HEK293 (cell line): ENCODE data around the gene RIOK1.

Source experiments
- AEBP2 ChIP-seq: fragments of 450-650 bp; formaldehyde crosslinking; IDR thresholded peaks from 2 replicates; pipeline ENCODE4 v1.5.1; 2016; ENCODE audit warnings: missing biosample characterization, missing genetic modification characterization, borderline replicate concordance
- ATF2 ChIP-seq: fragments of 450-650 bp; formaldehyde crosslinking; IDR thresholded peaks from 2 replicates; pipeline ENCODE4 v1.5.1; 2016; ENCODE audit warnings: missing biosample characterization, missing genetic modification characterization, low read depth
- GLIS2 ChIP-seq: fragments of 450-650 bp; formaldehyde crosslinking; IDR thresholded peaks from 2 replicates; pipeline ENCODE4 v1.5.1; 2016; ENCODE audit warnings: missing biosample characterization, missing genetic modification characterization
- KLF1 ChIP-seq: fragments of 450-650 bp; formaldehyde crosslinking; IDR thresholded peaks from 2 replicates; pipeline ENCODE4 v1.5.1; 2016; ENCODE audit warnings: missing biosample characterization, missing genetic modification characterization
- KLF10 ChIP-seq: fragments of 450-650 bp; IDR thresholded peaks from 2 replicates; pipeline ENCODE4 v1.5.1; 2018; ENCODE audit warnings: missing biosample characterization, mild to moderate bottlenecking, missing genetic modification characterization
- ZNF157 ChIP-seq: fragments of 450-650 bp; formaldehyde crosslinking; IDR thresholded peaks from 2 replicates; pipeline ENCODE4 v1.5.1; 2016; ENCODE audit warnings: missing biosample characterization, missing genetic modification characterization
- ZNF214 ChIP-seq: fragments of 450-650 bp; formaldehyde crosslinking; IDR thresholded peaks from 2 replicates; pipeline ENCODE4 v1.5.1; 2017; ENCODE audit warnings: missing biosample characterization, mild to moderate bottlenecking, missing genetic modification characterization, borderline replicate concordance
- ZNF48 ChIP-seq: fragments of 450-650 bp; formaldehyde crosslinking; IDR thresholded peaks from 2 replicates; pipeline ENCODE4 v1.5.1; 2016; ENCODE audit warnings: missing biosample characterization, missing genetic modification characterization
- ZNF510 ChIP-seq: fragments of 450-650 bp; formaldehyde crosslinking; IDR thresholded peaks from 2 replicates; pipeline ENCODE4 v1.5.1; 2018; ENCODE audit warnings: mild to moderate bottlenecking, missing genetic modification characterization, missing biosample characterization; ENCODE audit not compliant: insufficient replicate concordance
- ZNF548 ChIP-seq: fragments of 450-650 bp; formaldehyde crosslinking; IDR thresholded peaks from 2 replicates; pipeline ENCODE4 v1.5.1; 2016; ENCODE audit warnings: missing biosample characterization, missing genetic modification characterization
- ZNF623 ChIP-seq: fragments of 450-650 bp; formaldehyde crosslinking; IDR thresholded peaks from 2 replicates; pipeline ENCODE4 v1.5.1; 2016; ENCODE audit warnings: missing biosample characterization, missing genetic modification characterization
- ZNF624 ChIP-seq: fragments of 450-650 bp; formaldehyde crosslinking; IDR thresholded peaks from 2 replicates; pipeline ENCODE4 v1.5.1; 2017; ENCODE audit warnings: missing biosample characterization, missing genetic modification characterization
- ZNF670 ChIP-seq: fragments of 450-650 bp; formaldehyde crosslinking; IDR thresholded peaks from 2 replicates; pipeline ENCODE4 v1.5.1; 2016; ENCODE audit warnings: missing biosample characterization, missing genetic modification characterization, low read depth
- ZNF768 ChIP-seq: fragments of 450-650 bp; formaldehyde crosslinking; IDR thresholded peaks from 2 replicates; pipeline ENCODE4 v1.5.1; 2018; ENCODE audit warnings: missing biosample characterization, mild to moderate bottlenecking, missing genetic modification characterization
- ZNF785 ChIP-seq: fragments of 450-650 bp; formaldehyde crosslinking; IDR thresholded peaks from 2 replicates; pipeline ENCODE4 v1.5.1; 2016; ENCODE audit warnings: missing biosample characterization, missing genetic modification characterization
- TF ChIP-seq, protein P1 (sequence below): fragments of 450-650 bp; formaldehyde crosslinking; IDR thresholded peaks from 2 replicates; pipeline ENCODE4 v1.5.0; 2017; ENCODE audit warnings: missing biosample characterization, missing genetic modification characterization, borderline replicate concordance
- TF ChIP-seq, protein P2 (sequence below): fragments of 450-650 bp; formaldehyde crosslinking; IDR thresholded peaks from 2 replicates; pipeline ENCODE4 v1.5.1; 2016; ENCODE audit warnings: missing biosample characterization, missing genetic modification characterization
- TF ChIP-seq, protein P3 (sequence below): fragments of 450-650 bp; formaldehyde crosslinking; IDR thresholded peaks from 2 replicates; pipeline ENCODE4 v1.5.1; 2017; ENCODE audit warnings: missing biosample characterization, missing genetic modification characterization
- TF ChIP-seq, protein P4 (sequence below): IDR thresholded peaks from 2 replicates; pipeline ENCODE4 v1.6.1; 2011; ENCODE audit warnings: mild to moderate bottlenecking, low read depth, low read length, borderline replicate concordance
- TF ChIP-seq, protein P5 (sequence below): fragments of 450-650 bp; formaldehyde crosslinking; IDR thresholded peaks from 2 replicates; pipeline ENCODE4 v1.5.1; 2016; ENCODE audit warnings: missing biosample characterization, missing genetic modification characterization
- TF ChIP-seq, protein P6 (sequence below): fragments of 450-650 bp; formaldehyde crosslinking; IDR thresholded peaks from 2 replicates; pipeline ENCODE4 v1.5.1; 2016; ENCODE audit warnings: missing biosample characterization, missing genetic modification characterization

RIOK1 gene

DNA sequence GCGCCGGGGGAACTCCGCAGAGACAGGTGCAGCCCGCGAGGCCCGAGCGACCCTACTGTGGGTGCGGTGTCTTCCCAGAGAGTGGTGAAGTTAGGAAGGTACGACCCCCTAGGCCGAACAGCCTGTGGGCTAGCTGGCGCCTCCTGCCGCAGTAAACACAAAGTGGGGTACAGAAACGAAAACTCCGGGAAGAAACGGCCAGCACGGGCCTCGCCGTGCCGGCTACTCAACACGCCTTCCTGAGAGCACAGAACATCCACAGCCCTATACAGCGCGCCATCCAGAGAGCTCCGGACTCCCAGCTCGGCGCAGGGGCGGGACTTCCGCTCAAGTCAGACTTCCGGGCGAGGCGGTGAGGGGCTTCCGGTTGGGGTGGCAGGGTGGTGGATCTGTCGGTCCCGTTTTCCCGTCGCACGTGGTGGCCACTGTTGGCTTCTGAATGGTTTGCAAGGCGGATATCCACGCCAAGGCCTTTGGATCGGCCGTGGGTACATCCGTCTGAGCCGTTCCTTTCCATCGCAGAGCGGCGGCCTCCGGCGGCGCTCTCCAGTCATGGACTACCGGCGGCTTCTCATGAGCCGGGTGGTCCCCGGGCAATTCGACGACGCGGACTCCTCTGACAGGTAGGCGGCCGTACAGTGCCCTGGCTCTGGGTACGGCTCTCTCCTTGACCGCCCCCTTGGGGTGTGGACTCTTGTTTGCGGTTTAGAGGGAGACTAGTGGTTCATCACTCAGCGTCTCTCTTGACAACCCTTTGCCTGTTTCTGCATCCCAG lies at the start of gene RIOK1, which contains the start of gene CAGE1 (continued):
- TF ChIP-seq, protein P1, sequence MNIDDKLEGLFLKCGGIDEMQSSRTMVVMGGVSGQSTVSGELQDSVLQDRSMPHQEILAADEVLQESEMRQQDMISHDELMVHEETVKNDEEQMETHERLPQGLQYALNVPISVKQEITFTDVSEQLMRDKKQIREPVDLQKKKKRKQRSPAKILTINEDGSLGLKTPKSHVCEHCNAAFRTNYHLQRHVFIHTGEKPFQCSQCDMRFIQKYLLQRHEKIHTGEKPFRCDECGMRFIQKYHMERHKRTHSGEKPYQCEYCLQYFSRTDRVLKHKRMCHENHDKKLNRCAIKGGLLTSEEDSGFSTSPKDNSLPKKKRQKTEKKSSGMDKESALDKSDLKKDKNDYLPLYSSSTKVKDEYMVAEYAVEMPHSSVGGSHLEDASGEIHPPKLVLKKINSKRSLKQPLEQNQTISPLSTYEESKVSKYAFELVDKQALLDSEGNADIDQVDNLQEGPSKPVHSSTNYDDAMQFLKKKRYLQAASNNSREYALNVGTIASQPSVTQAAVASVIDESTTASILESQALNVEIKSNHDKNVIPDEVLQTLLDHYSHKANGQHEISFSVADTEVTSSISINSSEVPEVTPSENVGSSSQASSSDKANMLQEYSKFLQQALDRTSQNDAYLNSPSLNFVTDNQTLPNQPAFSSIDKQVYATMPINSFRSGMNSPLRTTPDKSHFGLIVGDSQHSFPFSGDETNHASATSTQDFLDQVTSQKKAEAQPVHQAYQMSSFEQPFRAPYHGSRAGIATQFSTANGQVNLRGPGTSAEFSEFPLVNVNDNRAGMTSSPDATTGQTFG = no peak
- TF ChIP-seq, protein P2, sequence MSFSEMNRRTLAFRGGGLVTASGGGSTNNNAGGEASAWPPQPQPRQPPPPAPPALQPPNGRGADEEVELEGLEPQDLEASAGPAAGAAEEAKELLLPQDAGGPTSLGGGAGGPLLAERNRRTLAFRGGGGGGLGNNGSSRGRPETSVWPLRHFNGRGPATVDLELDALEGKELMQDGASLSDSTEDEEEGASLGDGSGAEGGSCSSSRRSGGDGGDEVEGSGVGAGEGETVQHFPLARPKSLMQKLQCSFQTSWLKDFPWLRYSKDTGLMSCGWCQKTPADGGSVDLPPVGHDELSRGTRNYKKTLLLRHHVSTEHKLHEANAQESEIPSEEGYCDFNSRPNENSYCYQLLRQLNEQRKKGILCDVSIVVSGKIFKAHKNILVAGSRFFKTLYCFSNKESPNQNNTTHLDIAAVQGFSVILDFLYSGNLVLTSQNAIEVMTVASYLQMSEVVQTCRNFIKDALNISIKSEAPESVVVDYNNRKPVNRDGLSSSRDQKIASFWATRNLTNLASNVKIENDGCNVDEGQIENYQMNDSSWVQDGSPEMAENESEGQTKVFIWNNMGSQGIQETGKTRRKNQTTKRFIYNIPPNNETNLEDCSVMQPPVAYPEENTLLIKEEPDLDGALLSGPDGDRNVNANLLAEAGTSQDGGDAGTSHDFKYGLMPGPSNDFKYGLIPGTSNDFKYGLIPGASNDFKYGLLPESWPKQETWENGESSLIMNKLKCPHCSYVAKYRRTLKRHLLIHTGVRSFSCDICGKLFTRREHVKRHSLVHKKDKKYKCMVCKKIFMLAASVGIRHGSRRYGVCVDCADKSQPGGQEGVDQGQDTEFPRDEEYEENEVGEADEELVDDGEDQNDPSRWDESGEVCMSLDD (tag by site-specific recombination) = peak; percentile 64
- TF ChIP-seq ZNF768 = no peak
- no peak for TF ChIP-seq ZNF670 (tag by site-specific recombination)
- TF ChIP-seq ZNF48 = no peak
- TF ChIP-seq, protein P3, sequence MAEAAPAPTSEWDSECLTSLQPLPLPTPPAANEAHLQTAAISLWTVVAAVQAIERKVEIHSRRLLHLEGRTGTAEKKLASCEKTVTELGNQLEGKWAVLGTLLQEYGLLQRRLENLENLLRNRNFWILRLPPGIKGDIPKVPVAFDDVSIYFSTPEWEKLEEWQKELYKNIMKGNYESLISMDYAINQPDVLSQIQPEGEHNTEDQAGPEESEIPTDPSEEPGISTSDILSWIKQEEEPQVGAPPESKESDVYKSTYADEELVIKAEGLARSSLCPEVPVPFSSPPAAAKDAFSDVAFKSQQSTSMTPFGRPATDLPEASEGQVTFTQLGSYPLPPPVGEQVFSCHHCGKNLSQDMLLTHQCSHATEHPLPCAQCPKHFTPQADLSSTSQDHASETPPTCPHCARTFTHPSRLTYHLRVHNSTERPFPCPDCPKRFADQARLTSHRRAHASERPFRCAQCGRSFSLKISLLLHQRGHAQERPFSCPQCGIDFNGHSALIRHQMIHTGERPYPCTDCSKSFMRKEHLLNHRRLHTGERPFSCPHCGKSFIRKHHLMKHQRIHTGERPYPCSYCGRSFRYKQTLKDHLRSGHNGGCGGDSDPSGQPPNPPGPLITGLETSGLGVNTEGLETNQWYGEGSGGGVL (tag by site-specific recombination) = peak; percentile 42; the same call in 1 of the 2 replicates
- TF ChIP-seq ZNF157 (tag by site-specific recombination) = no peak
- peak; percentile 49; the same call in 1 of the 2 replicates for TF ChIP-seq KLF10
- no peak for TF ChIP-seq AEBP2 (tag by site-specific recombination)
- TF ChIP-seq ZNF548 (tag by site-specific recombination) = no peak
- TF ChIP-seq ATF2 (tag by site-specific recombination) = no peak
- peak; percentile 12 for TF ChIP-seq KLF1 (tag by site-specific recombination)
- TF ChIP-seq ZNF510 = no peak
- TF ChIP-seq ZNF785 (tag by site-specific recombination) = no peak
- TF ChIP-seq, protein P4, sequence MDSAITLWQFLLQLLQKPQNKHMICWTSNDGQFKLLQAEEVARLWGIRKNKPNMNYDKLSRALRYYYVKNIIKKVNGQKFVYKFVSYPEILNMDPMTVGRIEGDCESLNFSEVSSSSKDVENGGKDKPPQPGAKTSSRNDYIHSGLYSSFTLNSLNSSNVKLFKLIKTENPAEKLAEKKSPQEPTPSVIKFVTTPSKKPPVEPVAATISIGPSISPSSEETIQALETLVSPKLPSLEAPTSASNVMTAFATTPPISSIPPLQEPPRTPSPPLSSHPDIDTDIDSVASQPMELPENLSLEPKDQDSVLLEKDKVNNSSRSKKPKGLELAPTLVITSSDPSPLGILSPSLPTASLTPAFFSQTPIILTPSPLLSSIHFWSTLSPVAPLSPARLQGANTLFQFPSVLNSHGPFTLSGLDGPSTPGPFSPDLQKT = peak; percentile 50; the same call in 1 of the 2 replicates
- no peak for TF ChIP-seq ZNF623 (tag by site-specific recombination)
- TF ChIP-seq, protein P5, sequence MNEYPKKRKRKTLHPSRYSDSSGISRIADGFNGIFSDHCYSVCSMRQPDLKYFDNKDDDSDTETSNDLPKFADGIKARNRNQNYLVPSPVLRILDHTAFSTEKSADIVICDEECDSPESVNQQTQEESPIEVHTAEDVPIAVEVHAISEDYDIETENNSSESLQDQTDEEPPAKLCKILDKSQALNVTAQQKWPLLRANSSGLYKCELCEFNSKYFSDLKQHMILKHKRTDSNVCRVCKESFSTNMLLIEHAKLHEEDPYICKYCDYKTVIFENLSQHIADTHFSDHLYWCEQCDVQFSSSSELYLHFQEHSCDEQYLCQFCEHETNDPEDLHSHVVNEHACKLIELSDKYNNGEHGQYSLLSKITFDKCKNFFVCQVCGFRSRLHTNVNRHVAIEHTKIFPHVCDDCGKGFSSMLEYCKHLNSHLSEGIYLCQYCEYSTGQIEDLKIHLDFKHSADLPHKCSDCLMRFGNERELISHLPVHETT (tag by site-specific recombination) = 0 out of 2 replicates have a peak, but pooled peaks have one; percentile 16
- TF ChIP-seq ZNF214 (tag by site-specific recombination) = no peak
- no peak for TF ChIP-seq ZNF624
- TF ChIP-seq, protein P6, sequence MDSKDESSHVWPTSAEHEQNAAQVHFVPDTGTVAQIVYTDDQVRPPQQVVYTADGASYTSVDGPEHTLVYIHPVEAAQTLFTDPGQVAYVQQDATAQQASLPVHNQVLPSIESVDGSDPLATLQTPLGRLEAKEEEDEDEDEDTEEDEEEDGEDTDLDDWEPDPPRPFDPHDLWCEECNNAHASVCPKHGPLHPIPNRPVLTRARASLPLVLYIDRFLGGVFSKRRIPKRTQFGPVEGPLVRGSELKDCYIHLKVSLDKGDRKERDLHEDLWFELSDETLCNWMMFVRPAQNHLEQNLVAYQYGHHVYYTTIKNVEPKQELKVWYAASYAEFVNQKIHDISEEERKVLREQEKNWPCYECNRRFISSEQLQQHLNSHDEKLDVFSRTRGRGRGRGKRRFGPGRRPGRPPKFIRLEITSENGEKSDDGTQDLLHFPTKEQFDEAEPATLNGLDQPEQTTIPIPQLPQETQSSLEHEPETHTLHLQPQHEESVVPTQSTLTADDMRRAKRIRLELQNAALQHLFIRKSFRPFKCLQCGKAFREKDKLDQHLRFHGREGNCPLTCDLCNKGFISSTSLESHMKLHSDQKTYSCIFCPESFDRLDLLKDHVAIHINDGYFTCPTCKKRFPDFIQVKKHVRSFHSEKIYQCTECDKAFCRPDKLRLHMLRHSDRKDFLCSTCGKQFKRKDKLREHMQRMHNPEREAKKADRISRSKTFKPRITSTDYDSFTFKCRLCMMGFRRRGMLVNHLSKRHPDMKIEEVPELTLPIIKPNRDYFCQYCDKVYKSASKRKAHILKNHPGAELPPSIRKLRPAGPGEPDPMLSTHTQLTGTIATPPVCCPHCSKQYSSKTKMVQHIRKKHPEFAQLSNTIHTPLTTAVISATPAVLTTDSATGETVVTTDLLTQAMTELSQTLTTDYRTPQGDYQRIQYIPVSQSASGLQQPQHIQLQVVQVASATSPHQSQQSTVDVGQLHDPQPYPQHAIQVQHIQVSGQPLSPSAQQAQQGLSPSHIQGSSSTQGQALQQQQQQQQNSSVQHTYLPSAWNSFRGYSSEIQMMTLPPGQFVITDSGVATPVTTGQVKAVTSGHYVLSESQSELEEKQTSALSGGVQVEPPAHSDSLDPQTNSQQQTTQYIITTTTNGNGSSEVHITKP (tag by site-specific recombination) = no peak; the same call in 1 of the 2 replicates
- TF ChIP-seq GLIS2 (tag by site-specific recombination) = peak; percentile 74
